ENCODE data around the gene TELO2. TPM values are rescaled to one million over a fixed set of nuclear protein-coding genes. Genes with fewer than 3 reads are reported as not detected.

The TELO2 gene
- total and polyA plus RNA-seq, 2 donors (not counting 3 experiments of a cell fraction or from before 2014, with no cell fraction given): 30.7 to 61.6 TPM

GRCh38 chr16:1525871-1526607 lies 32.9 kb downstream of the TELO2 start:
- CTCF ChIA-PET: no interaction called here
- H3K9ac ChIP-seq (replicated peaks; ENCODE audit: extremely low read depth, insufficient read depth, low read length): no peak overlapping the region
- no peak for TF ChIP-seq FOS (IDR thresholded peaks at IDR 0.05; ENCODE audit: borderline replicate concordance, insufficient read depth, low read length)
- peaks cover 14% of the 10 kb centered on the region for H3K4me1 ChIP-seq (ENCODE audit: control insufficient read depth, extremely low read depth, insufficient read depth, low read length)
- DNase-seq (ENCODE audit: low read depth, low spot score) (no peak), FAIRE-seq (no peak)
- H3K27me3 ChIP-seq (ENCODE audit: control insufficient read depth in 2 of 2, insufficient read depth in 2 of 2, low read length in 2 of 2): no peaks in the 10 kb centered on the region
- no peaks in the 10 kb centered on the region for H4K20me1 ChIP-seq (replicated peaks; ENCODE audit: control insufficient read depth, extremely low read depth, insufficient read depth, low read length)
- no peak overlapping the region for H3K27ac ChIP-seq (ENCODE audit: insufficient read depth, low read depth, low read length)
- BruUV-seq (replicated peaks): no TSS peak
- no peaks in the 10 kb centered on the region for H3K9me3 ChIP-seq (replicated peaks; ENCODE audit: control insufficient read depth, insufficient read depth, low read length)
- no peaks in the 10 kb centered on the region for H3K36me3 ChIP-seq (ENCODE audit: control insufficient read depth in 2 of 2, extremely low read depth in 1 of 2, insufficient read depth in 2 of 2, low read length in 2 of 2)
- H3K4me3 ChIP-seq (replicated peaks in 1 of 3; ENCODE audit: insufficient read depth in 1 of 3, low read depth in 1 of 3, low read length in 3 of 3): no peak overlapping the region
- no peaks in the 10 kb centered on the region for H3K9me1 ChIP-seq (replicated peaks; ENCODE audit: control insufficient read depth, extremely low read depth, insufficient read depth, low read length)
- no peak overlapping the region for H3K4me2 ChIP-seq (ENCODE audit: insufficient read depth, low read length)
- intact Hi-C loops (cut with micrococcal nuclease) (no loop called here), dilution Hi-C loops (cut with MboI; ENCODE audit: extremely low pct_ligation_motif_present, low sequenced_read_pairs) (no loop called here)
- POLR2A ChIA-PET: interaction anchor here (0.5 kb wide), 1 partner anchor 44 kb away, joined by 4 read pairs; no protein-coding TSS in a partner anchor
- H2AFZ ChIP-seq (ENCODE audit: low read depth, low read length): no peak overlapping the region
- no peaks in the 10 kb centered on the region for H3K79me2 ChIP-seq (ENCODE audit: control insufficient read depth, insufficient read depth, low read length)

GRCh38 chr16:1526608-1527555 lies 33.7 kb downstream of the TELO2 start:
- intact Hi-C loops (cut with micrococcal nuclease): no loop called here
- no peak for TF ChIP-seq POLR2A (IDR thresholded peaks at IDR 0.05; ENCODE audit: low read depth, low read length)
- TF ChIP-seq MYC (IDR thresholded peaks at IDR 0.05; ENCODE audit: low read depth, low read length): no peak
- no peak for TF ChIP-seq CTCF (IDR thresholded peaks at IDR 0.05; ENCODE audit: extremely low read depth in 1 of 2, insufficient read depth in 1 of 2, low read depth in 1 of 2, low read length in 2 of 2)
- H3K9ac ChIP-seq (replicated peaks; ENCODE audit: extremely low read depth, insufficient read depth, low read length): no peak overlapping the region
- H3K27me3 ChIP-seq (ENCODE audit: control insufficient read depth in 2 of 2, insufficient read depth in 2 of 2, low read length in 2 of 2): no peaks in the 10 kb centered on the region
- H3K27ac ChIP-seq (ENCODE audit: insufficient read depth, low read depth, low read length): no peak overlapping the region
- H3K9me1 ChIP-seq (replicated peaks; ENCODE audit: control insufficient read depth, extremely low read depth, insufficient read depth, low read length): no peaks in the 10 kb centered on the region
- ChIA-PET CTCF (interaction anchor here (0.7 kb wide), 1 partner anchor 32 kb away, joined by 3 read pairs; no protein-coding TSS in a partner anchor), POLR2A (interaction anchor here (0.5 kb wide), 1 partner anchor 43 kb away, joined by 4 read pairs; no protein-coding TSS in a partner anchor)
- H3K9me3 ChIP-seq (replicated peaks; ENCODE audit: control insufficient read depth, insufficient read depth, low read length): no peaks in the 10 kb centered on the region
- FAIRE-seq (peak; percentile 68), DNase-seq (ENCODE audit: low read depth, low spot score) (no peak)
- H3K79me2 ChIP-seq (ENCODE audit: control insufficient read depth, insufficient read depth, low read length): no peaks in the 10 kb centered on the region
- H3K4me1 ChIP-seq (ENCODE audit: control insufficient read depth, extremely low read depth, insufficient read depth, low read length): peaks cover 14% of the 10 kb centered on the region
- H2AFZ ChIP-seq (ENCODE audit: low read depth, low read length): no peak overlapping the region
- no peak overlapping the region for H3K4me3 ChIP-seq (replicated peaks in 1 of 3; ENCODE audit: insufficient read depth in 1 of 3, low read depth in 1 of 3, low read length in 3 of 3)
- dilution Hi-C loops (cut with MboI; ENCODE audit: extremely low pct_ligation_motif_present, low sequenced_read_pairs): no loop called here
- H4K20me1 ChIP-seq (replicated peaks; ENCODE audit: control insufficient read depth, extremely low read depth, insufficient read depth, low read length): no peaks in the 10 kb centered on the region
- H3K4me2 ChIP-seq (ENCODE audit: insufficient read depth, low read length): no peak overlapping the region
- no peaks in the 10 kb centered on the region for H3K36me3 ChIP-seq (ENCODE audit: control insufficient read depth in 2 of 2, extremely low read depth in 1 of 2, insufficient read depth in 2 of 2, low read length in 2 of 2)
- no TSS peak for BruUV-seq (replicated peaks)

Measured in endothelial cell of umbilical vein (primary cell).